Measurements from ENCODE around the gene SLC4A1.

SLC4A1 gene

GRCh38 chr17:44219616-44220212 is 48.2 kb downstream of the SLC4A1 start, which contains the start of gene UBTF:
TSS of gene UBTF (minus strand) at chr17:44219675. CDS start at chr17:44218229, 1,446 bp downstream.
- FAIRE-seq, result no peak

GRCh38 chr17:44219108-44219615 is 48.8 kb downstream of the SLC4A1 start:
- no peak for FAIRE-seq

GRCh38 chr17:44218344-44219107 is 49.4 kb downstream of the SLC4A1 start:
- FAIRE-seq, result no peak

GRCh38 chr17:44217738-44218343 is 50.1 kb downstream of the SLC4A1 start:
- FAIRE-seq, result no peak

GRCh38 chr17:44216694-44217093 is 51.2 kb downstream of the SLC4A1 start:
- FAIRE-seq, result no peak

- no peak for FAIRE-seq
These were observed 51.8 kb downstream of the SLC4A1 start for GRCh38 chr17:44216173-44216572.

- no peak for FAIRE-seq
These were observed 53.0 kb downstream of the SLC4A1 start for GRCh38 chr17:44214896-44215295.

GRCh38 chr17:44214230-44214494 is 53.8 kb downstream of the SLC4A1 start:
- no peak for FAIRE-seq

- no peak for FAIRE-seq
These were observed 54.3 kb downstream of the SLC4A1 start for GRCh38 chr17:44213403-44214229.

GRCh38 chr17:44212507-44213402 is 55.2 kb downstream of the SLC4A1 start:
- no peak for FAIRE-seq

- no peak for FAIRE-seq
These were observed 56.4 kb downstream of the SLC4A1 start for GRCh38 chr17:44211281-44212265.

- FAIRE-seq, result no peak
These were observed 57.4 kb downstream of the SLC4A1 start for GRCh38 chr17:44210342-44211192.

GRCh38 chr17:44209786-44210341 is 58.1 kb downstream of the SLC4A1 start:
- no peak for FAIRE-seq

GRCh38 chr17:44207743-44208142 is 60.2 kb downstream of the SLC4A1 start:
- no peak for FAIRE-seq

GRCh38 chr17:44207319-44207718 is 60.6 kb downstream of the SLC4A1 start:
- no peak for FAIRE-seq

- no peak for FAIRE-seq
These were observed 61.1 kb downstream of the SLC4A1 start for GRCh38 chr17:44206825-44207155.

GRCh38 chr17:44205962-44206824 is 61.7 kb downstream of the SLC4A1 start:
- no peak for FAIRE-seq

- no peak for FAIRE-seq
These were observed 63.5 kb downstream of the SLC4A1 start for GRCh38 chr17:44204441-44204882.

Data from islet of Langerhans (tissue), 1 donor.